ENCODE results near the gene SLC25A46.

DNA sequence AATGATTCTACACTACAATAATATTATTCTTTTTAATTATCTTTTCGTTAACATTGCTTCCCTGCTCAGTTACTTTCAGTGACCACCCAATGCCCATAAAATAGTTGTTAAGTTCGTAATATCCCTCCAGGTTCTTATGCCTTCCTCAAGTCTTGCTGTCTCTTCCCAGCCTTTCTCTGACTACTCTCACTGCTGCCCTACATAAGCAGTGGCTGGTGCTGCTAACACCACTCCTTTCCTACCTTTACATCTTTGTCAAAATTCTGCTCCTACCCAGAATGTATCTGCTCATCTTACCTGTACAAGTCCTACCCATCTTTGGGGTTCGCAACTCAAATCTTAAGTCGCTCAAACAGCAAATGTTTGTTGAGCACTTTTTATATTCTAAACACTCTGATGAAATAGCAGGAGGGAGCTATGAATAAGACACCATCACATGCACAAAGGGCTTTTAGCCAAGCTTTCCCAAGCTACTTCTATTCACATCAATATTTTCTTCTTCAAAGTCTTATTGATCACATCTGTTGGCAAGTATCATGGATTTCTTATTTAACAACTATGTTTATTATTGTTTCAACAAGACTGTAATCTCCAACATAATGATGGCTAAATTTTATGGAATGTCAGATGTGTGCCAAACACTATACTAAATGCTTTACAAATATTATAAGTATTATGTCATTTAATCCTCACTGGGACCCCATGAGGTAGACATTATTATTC lies 29.5 kb downstream of the SLC25A46 start:
- TF ChIP-seq, protein P1, sequence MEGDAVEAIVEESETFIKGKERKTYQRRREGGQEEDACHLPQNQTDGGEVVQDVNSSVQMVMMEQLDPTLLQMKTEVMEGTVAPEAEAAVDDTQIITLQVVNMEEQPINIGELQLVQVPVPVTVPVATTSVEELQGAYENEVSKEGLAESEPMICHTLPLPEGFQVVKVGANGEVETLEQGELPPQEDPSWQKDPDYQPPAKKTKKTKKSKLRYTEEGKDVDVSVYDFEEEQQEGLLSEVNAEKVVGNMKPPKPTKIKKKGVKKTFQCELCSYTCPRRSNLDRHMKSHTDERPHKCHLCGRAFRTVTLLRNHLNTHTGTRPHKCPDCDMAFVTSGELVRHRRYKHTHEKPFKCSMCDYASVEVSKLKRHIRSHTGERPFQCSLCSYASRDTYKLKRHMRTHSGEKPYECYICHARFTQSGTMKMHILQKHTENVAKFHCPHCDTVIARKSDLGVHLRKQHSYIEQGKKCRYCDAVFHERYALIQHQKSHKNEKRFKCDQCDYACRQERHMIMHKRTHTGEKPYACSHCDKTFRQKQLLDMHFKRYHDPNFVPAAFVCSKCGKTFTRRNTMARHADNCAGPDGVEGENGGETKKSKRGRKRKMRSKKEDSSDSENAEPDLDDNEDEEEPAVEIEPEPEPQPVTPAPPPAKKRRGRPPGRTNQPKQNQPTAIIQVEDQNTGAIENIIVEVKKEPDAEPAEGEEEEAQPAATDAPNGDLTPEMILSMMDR (IDR thresholded peaks at IDR 0.05) = no peak
- TF ChIP-seq POLR2A (IDR thresholded peaks at IDR 0.05) = no peak

Measured in heart left ventricle (tissue), 13 donors.